ENCODE results near the gene BEND7.
"Not testable (repeated sequence)": the region's sequence is repeated elsewhere in the genome, so short reads cannot be mapped to it uniquely, and the experiment has no call there.

BEND7 gene

DNA sequence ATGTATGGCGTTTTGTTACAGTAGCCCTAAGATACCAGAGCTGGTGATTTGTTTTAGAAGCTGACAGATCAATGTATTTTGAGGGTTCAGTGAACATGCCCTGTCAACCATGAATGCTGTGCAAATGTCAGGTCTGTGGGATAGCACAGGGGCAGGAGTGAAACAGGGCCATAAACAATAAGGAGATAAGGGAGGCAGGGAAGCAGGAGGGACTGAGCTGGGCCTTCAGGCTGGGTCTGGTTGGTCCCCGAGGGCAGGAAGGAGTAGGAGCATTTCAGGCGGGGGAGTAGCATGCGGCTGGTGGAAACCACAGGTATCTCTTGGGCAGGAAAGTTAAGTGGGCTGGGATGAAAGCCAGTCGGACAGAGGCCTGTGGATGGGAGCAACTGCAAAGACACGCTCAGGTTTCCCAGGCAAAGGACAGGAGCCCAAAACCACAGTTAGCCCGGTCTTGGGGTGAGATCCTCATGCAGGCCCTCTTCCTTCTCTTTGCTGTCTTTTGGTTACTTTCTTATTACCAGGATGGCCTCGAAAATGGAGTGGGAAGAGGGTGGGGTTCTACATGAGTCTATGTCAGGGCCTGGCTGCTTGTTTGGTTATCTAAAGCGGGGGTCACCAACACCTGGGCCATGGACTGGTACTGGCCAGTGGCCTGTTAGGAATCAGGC lies 111.2 kb downstream of the BEND7 start:
- Histone ChIP-seq H3K9ac (ENCODE audit: low read depth, low read length) (no peak overlapping the region), H3K4me1 (ENCODE audit: insufficient read depth, low read length) (no peaks in the 10 kb centered on the region), H3K27ac (ENCODE audit: low read depth, low read length) (no peak overlapping the region), H3K27me3 (ENCODE audit: insufficient read depth, low read length) (no peaks in the 10 kb centered on the region), H3K36me3 (ENCODE audit: insufficient read depth, low read length) (no peaks in the 10 kb centered on the region), H3K4me3 (ENCODE audit: low read length) (no peak overlapping the region), H3K9me3 (ENCODE audit: insufficient read depth, low read depth, low read length) (0 out of 2 replicates have a peak, but pooled peaks cover 5% of the 10 kb centered on the region)
- 92% methylated on average over 9 of the region's 9 CpGs for WGBS

DNA sequence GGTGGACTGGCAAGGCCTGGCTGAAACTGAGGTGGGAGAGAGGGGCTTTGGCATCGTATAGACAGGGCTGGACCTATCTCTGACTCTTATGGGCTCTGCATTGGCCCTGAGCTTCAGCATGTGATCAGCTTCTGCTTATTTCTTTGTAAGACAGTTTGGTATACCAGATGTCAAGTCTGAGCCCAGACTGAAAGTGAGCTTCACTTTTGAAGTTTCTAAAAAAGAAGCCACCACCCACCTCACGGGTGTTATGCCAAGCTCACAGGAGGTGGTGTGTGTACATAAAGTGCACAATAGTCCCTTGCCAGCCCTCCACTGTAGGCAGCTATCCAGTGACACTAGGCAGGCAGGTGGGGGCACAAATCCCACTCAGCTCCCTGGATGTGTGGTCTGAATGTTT lies 112.1 kb downstream of the BEND7 start:
- Histone ChIP-seq H3K4me1 (ENCODE audit: insufficient read depth, low read length) (no peaks in the 10 kb centered on the region), H3K27ac (ENCODE audit: low read depth, low read length) (no peak overlapping the region), H3K27me3 (ENCODE audit: insufficient read depth, low read length) (no peaks in the 10 kb centered on the region), H3K9me3 (ENCODE audit: insufficient read depth, low read depth, low read length) (0 out of 2 replicates have a peak, but pooled peaks cover 5% of the 10 kb centered on the region), H3K36me3 (ENCODE audit: insufficient read depth, low read length) (no peaks in the 10 kb centered on the region), H3K9ac (ENCODE audit: low read depth, low read length) (no peak overlapping the region), H3K4me3 (ENCODE audit: low read length) (no peak overlapping the region)
- 94% methylated on average over 2 of the region's 2 CpGs for WGBS

DNA sequence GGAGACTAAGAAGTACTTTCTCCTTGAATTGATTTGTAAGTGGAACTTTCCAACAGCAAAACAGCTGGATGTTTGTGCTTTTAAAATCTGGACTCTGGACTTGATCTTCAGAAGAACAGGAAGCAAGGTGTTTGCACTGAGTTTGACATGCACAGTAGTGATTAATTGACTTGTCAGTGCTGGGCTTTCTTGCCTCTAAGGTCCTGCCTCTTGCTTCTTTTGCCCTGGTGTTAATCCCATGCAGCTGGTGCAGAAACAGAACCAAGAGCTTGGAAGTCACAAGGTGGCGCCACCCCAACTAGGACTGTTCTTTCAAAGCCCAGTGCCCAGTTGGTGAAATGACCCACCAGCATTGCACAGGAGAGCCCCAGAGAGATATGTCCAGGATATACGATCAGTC lies 114.0 kb downstream of the BEND7 start:
- WGBS = 76% methylated on average over 2 of the region's 2 CpGs
- Histone ChIP-seq H3K27me3 (ENCODE audit: insufficient read depth, low read length) (no peaks in the 10 kb centered on the region), H3K9ac (ENCODE audit: low read depth, low read length) (no peak overlapping the region), H3K9me3 (ENCODE audit: insufficient read depth, low read depth, low read length) (0 out of 2 replicates have a peak, but pooled peaks cover 5% of the 10 kb centered on the region), H3K27ac (ENCODE audit: low read depth, low read length) (no peak overlapping the region), H3K36me3 (ENCODE audit: insufficient read depth, low read length) (no peaks in the 10 kb centered on the region), H3K4me1 (ENCODE audit: insufficient read depth, low read length) (no peaks in the 10 kb centered on the region), H3K4me3 (ENCODE audit: low read length) (no peak overlapping the region)

GRCh38 chr10:13414137-13414536 lies 114.7 kb downstream of the BEND7 start:
- H3K9me3 ChIP-seq (ENCODE audit: insufficient read depth, low read depth, low read length) = 0 out of 2 replicates have a peak, but pooled peaks cover 5% of the 10 kb centered on the region
- no peak overlapping the region for H3K4me3 ChIP-seq (ENCODE audit: low read length)
- no peak overlapping the region for H3K9ac ChIP-seq (ENCODE audit: low read depth, low read length)
- no peaks in the 10 kb centered on the region for H3K4me1 ChIP-seq (ENCODE audit: insufficient read depth, low read length)
- H3K36me3 ChIP-seq (ENCODE audit: insufficient read depth, low read length) = no peaks in the 10 kb centered on the region
- H3K27ac ChIP-seq (ENCODE audit: low read depth, low read length) = no peak overlapping the region
- WGBS = 100% methylated on average over 1 of the region's 1 CpG
- H3K27me3 ChIP-seq (ENCODE audit: insufficient read depth, low read length) = no peaks in the 10 kb centered on the region

DNA sequence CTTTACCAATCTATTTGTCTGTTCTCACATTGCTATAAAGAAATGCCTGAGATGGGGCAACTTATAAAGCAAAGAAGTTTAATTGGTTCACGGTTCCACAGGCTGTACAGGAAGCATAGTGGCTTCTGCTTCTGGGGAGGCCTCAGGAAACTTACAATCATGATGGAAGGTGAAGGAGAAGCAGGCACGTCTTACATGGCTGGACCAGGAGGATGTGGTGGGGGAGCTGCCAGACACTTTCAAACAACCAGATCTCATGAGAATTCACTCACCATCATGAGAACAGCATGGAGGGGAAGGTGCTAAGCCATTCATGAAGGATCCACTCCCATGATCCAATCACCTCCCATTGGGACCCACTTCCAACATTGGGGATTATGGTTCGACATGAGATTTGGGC lies 115.9 kb downstream of the BEND7 start:
- Histone ChIP-seq H3K36me3 (ENCODE audit: insufficient read depth, low read length) (no peaks in the 10 kb centered on the region), H3K27me3 (ENCODE audit: insufficient read depth, low read length) (no peaks in the 10 kb centered on the region)
- 98% methylated on average over 3 of the region's 3 CpGs for WGBS

GRCh38 chr10:13404791-13405190 lies 124.0 kb downstream of the BEND7 start:
- Histone ChIP-seq H3K9ac (ENCODE audit: low read depth, low read length) (no peak overlapping the region), H3K27ac (ENCODE audit: low read depth, low read length) (peak overlapping the region; percentile 19; the same call in 1 of the 2 replicates), H3K9me3 (ENCODE audit: insufficient read depth, low read depth, low read length) (0 out of 2 replicates have a peak, but pooled peaks cover 5% of the 10 kb centered on the region), H3K36me3 (ENCODE audit: insufficient read depth, low read length) (no peaks in the 10 kb centered on the region), H3K4me3 (ENCODE audit: low read length) (no peak overlapping the region), H3K4me1 (ENCODE audit: insufficient read depth, low read length) (peaks cover 13% of the 10 kb centered on the region; the same call in 1 of the 2 replicates), H3K27me3 (ENCODE audit: insufficient read depth, low read length) (no peaks in the 10 kb centered on the region)
- WGBS = 68% methylated on average over 4 of the region's 5 CpGs

More for the DNA sequence above, 115.9 kb downstream of the BEND7 start:
- H3K9me3 ChIP-seq (ENCODE audit: insufficient read depth, low read depth, low read length) = 0 out of 2 replicates have a peak, but pooled peaks cover 5% of the 10 kb centered on the region
- no peak overlapping the region for H3K9ac ChIP-seq (ENCODE audit: low read depth, low read length)
- no peak overlapping the region for H3K4me3 ChIP-seq (ENCODE audit: low read length)
- H3K27ac ChIP-seq (ENCODE audit: low read depth, low read length) = no peak overlapping the region
- H3K4me1 ChIP-seq (ENCODE audit: insufficient read depth, low read length) = no peaks in the 10 kb centered on the region

GRCh38 chr10:13404305-13404759 lies 124.5 kb downstream of the BEND7 start:
- Histone ChIP-seq H3K27me3 (ENCODE audit: insufficient read depth, low read length) (no peaks in the 10 kb centered on the region), H3K27ac (ENCODE audit: low read depth, low read length) (peak overlapping the region; percentile 19; the same call in 1 of the 2 replicates), H3K36me3 (ENCODE audit: insufficient read depth, low read length) (no peaks in the 10 kb centered on the region), H3K4me3 (ENCODE audit: low read length) (no peak overlapping the region), H3K9ac (ENCODE audit: low read depth, low read length) (no peak overlapping the region), H3K9me3 (ENCODE audit: insufficient read depth, low read depth, low read length) (0 out of 2 replicates have a peak, but pooled peaks cover 7% of the 10 kb centered on the region), H3K4me1 (ENCODE audit: insufficient read depth, low read length) (peaks cover 13% of the 10 kb centered on the region; the same call in 1 of the 2 replicates)
- 82% methylated on average over 3 of the region's 3 CpGs for WGBS

GRCh38 chr10:13403426-13403825 lies 125.4 kb downstream of the BEND7 start:
- H3K36me3 ChIP-seq (ENCODE audit: insufficient read depth, low read length); H3K9ac ChIP-seq (ENCODE audit: low read depth, low read length); H3K27ac ChIP-seq (ENCODE audit: low read depth, low read length); H3K27me3 ChIP-seq (ENCODE audit: insufficient read depth, low read length); H3K4me3 ChIP-seq (ENCODE audit: low read length); H3K9me3 ChIP-seq (ENCODE audit: insufficient read depth, low read depth, low read length): not testable (repeated sequence)
- WGBS = 90% methylated on average over 7 of the region's 7 CpGs
- H3K4me1 ChIP-seq (ENCODE audit: insufficient read depth, low read length) = peaks cover 13% of the 10 kb centered on the region; the same call in 1 of the 2 replicates

DNA sequence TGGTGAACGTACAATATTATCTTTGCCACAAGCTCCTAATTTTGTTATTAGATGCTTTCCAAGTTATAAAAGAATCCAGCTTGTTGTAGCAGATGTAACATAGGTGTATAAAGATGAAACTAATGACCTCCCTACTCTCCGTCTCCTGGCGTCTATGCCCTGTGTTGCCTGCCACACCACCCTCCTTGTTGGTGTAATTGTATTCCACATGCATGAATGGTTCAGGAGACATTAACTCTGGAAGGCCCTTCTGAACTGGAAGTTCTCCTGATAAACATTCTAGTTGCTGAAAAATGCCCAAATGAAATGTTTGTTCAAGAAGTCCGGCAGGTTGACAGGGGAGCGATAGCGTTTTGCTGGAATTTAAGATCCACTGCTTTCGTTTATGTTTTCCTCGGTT lies 126.8 kb downstream of the BEND7 start:
- peaks cover 13% of the 10 kb centered on the region; the same call in 1 of the 2 replicates for H3K4me1 ChIP-seq (ENCODE audit: insufficient read depth, low read length)
- H3K4me3 ChIP-seq (ENCODE audit: low read length) = no peak overlapping the region
- H3K9ac ChIP-seq (ENCODE audit: low read depth, low read length) = no peak overlapping the region
- no peak overlapping the region for H3K27ac ChIP-seq (ENCODE audit: low read depth, low read length)
- 94% methylated on average over 8 of the region's 8 CpGs for WGBS
- H3K27me3 ChIP-seq (ENCODE audit: insufficient read depth, low read length) = no peaks in the 10 kb centered on the region
- 0 out of 2 replicates have a peak, but pooled peaks cover 7% of the 10 kb centered on the region for H3K9me3 ChIP-seq (ENCODE audit: insufficient read depth, low read depth, low read length)
- no peaks in the 10 kb centered on the region for H3K36me3 ChIP-seq (ENCODE audit: insufficient read depth, low read length)

DNA sequence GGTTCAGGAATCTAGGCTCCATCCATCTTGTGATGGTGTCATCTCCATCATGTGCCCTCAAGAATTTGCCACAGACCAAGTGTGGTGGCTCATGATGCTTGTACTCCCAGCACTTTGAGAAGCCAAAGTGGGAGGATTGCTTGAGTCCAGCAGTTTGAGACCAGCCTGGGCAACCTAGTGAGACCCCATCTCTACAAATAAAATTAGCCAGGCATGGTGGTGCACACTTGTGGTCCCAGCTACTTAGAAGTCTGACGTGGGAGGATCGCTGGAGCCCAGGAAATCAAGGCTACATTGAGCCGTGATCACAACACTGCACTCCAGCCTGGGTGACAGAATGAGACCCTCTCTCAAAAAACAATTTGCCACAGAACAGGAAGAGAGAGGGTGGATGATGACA lies 127.7 kb downstream of the BEND7 start:
- WGBS = 94% methylated on average over 3 of the region's 3 CpGs
- Histone ChIP-seq H3K4me1 (ENCODE audit: insufficient read depth, low read length) (peaks cover 13% of the 10 kb centered on the region; the same call in 1 of the 2 replicates), H3K9ac (ENCODE audit: low read depth, low read length) (no peak overlapping the region), H3K4me3 (ENCODE audit: low read length) (no peak overlapping the region), H3K27me3 (ENCODE audit: insufficient read depth, low read length) (no peaks in the 10 kb centered on the region), H3K36me3 (ENCODE audit: insufficient read depth, low read length) (no peaks in the 10 kb centered on the region), H3K27ac (ENCODE audit: low read depth, low read length) (no peak overlapping the region), H3K9me3 (ENCODE audit: insufficient read depth, low read depth, low read length) (0 out of 2 replicates have a peak, but pooled peaks cover 7% of the 10 kb centered on the region)

- H3K27ac ChIP-seq (ENCODE audit: low read depth, low read length) = peak overlapping the region; percentile 35; the same call in 1 of the 2 replicates
- no peaks in the 10 kb centered on the region for H3K27me3 ChIP-seq (ENCODE audit: insufficient read depth, low read length)
- H3K9me3 ChIP-seq (ENCODE audit: insufficient read depth, low read depth, low read length) = 0 out of 2 replicates have a peak, but pooled peaks cover 7% of the 10 kb centered on the region
- no peaks in the 10 kb centered on the region for H3K36me3 ChIP-seq (ENCODE audit: insufficient read depth, low read length)
- WGBS = 84% methylated on average over 14 of the region's 15 CpGs
- peaks cover 13% of the 10 kb centered on the region; the same call in 1 of the 2 replicates for H3K4me1 ChIP-seq (ENCODE audit: insufficient read depth, low read length)
- H3K9ac ChIP-seq (ENCODE audit: low read depth, low read length) = no peak overlapping the region
- H3K4me3 ChIP-seq (ENCODE audit: low read length) = no peak overlapping the region
Measured at GRCh38 chr10:13400196-13400965, 128.4 kb downstream of the BEND7 start.
